ENCODE results near the gene CLCA4. TPM values are rescaled to one million over a fixed set of nuclear protein-coding genes. Genes with fewer than 3 reads are reported as not detected.

CLCA4 gene
- total RNA-seq, 3 donors from 2014 or later (not counting 1 experiment from before 2014, with no cell fraction given): not detected

GRCh38 chr1:86583032-86583431 lies 36.2 kb downstream of the CLCA4 start:
- no peak overlapping the region for H3K27ac ChIP-seq (ENCODE audit: low read length)
- no peaks in the 10 kb centered on the region for H3K9me3 ChIP-seq (ENCODE audit: control insufficient read depth, insufficient read depth, low read length)
- Mint-ChIP-seq H3K4me1 (no peaks in the 10 kb centered on the region), H3K36me3 (no peaks in the 10 kb centered on the region), H3K27me3 (ENCODE audit: low read depth in 2 of 2) (peaks cover 3 to 4% of the 10 kb centered on the region in 2 donors), H3K4me3 (no peak overlapping the region), H3K9me3 (no peaks in the 10 kb centered on the region), H3K27ac (no peak overlapping the region)
- intact Hi-C loops (cut with micrococcal nuclease): no loop called here
- no peaks in the 10 kb centered on the region for H3K36me3 ChIP-seq (ENCODE audit: control insufficient read depth, insufficient read depth, low read length)
- DNase-seq (no peak), ATAC-seq (no peak)
- WGBS (ENCODE audit: insufficient coverage): 91% methylated on average over 1 of the region's 1 CpG
- TF ChIP-seq CTCF (IDR thresholded peaks at IDR 0.05): no peak
- no peaks in the 10 kb centered on the region for H3K27me3 ChIP-seq (ENCODE audit: control insufficient read depth, insufficient read depth, low read length)
- H3K4me3 ChIP-seq (ENCODE audit: low read length): no peak overlapping the region
- H3K4me1 ChIP-seq (ENCODE audit: control insufficient read depth, insufficient read depth, low read length): no peaks in the 10 kb centered on the region

GRCh38 chr1:86583593-86583992 lies 36.7 kb downstream of the CLCA4 start:
- no peak overlapping the region for H3K4me3 Mint-ChIP-seq
- no peak overlapping the region for H3K27ac Mint-ChIP-seq
- ATAC-seq (no peak), DNase-seq (no peak)
- H3K9me3 Mint-ChIP-seq: no peaks in the 10 kb centered on the region
- 82% methylated on average over 3 of the region's 3 CpGs for WGBS (ENCODE audit: insufficient coverage)
- no peaks in the 10 kb centered on the region for H3K36me3 Mint-ChIP-seq
- Histone ChIP-seq H3K27ac (ENCODE audit: low read length) (no peak overlapping the region), H3K27me3 (ENCODE audit: control insufficient read depth, insufficient read depth, low read length) (no peaks in the 10 kb centered on the region), H3K4me1 (ENCODE audit: control insufficient read depth, insufficient read depth, low read length) (no peaks in the 10 kb centered on the region), H3K4me3 (ENCODE audit: low read length) (no peak overlapping the region), H3K9me3 (ENCODE audit: control insufficient read depth, insufficient read depth, low read length) (no peaks in the 10 kb centered on the region), H3K36me3 (ENCODE audit: control insufficient read depth, insufficient read depth, low read length) (no peaks in the 10 kb centered on the region)
- peaks cover 5 to 9% of the 10 kb centered on the region in 2 donors for H3K27me3 Mint-ChIP-seq (ENCODE audit: low read depth in 2 of 2)
- intact Hi-C loops (cut with micrococcal nuclease): no loop called here
- H3K4me1 Mint-ChIP-seq: no peaks in the 10 kb centered on the region
- no peak for TF ChIP-seq CTCF (IDR thresholded peaks at IDR 0.05)

- H3K4me3 Mint-ChIP-seq: no peak overlapping the region
- no peak for ATAC-seq
- H3K9me3 ChIP-seq (ENCODE audit: control insufficient read depth, insufficient read depth, low read length): peaks cover 14% of the 10 kb centered on the region
- H3K4me1 ChIP-seq (ENCODE audit: control insufficient read depth, insufficient read depth, low read length): no peaks in the 10 kb centered on the region
- no peaks in the 10 kb centered on the region for H3K27me3 ChIP-seq (ENCODE audit: control insufficient read depth, insufficient read depth, low read length)
- H3K4me1 Mint-ChIP-seq: no peaks in the 10 kb centered on the region
- TF ChIP-seq CTCF (IDR thresholded peaks at IDR 0.05): no peak
- no peaks in the 10 kb centered on the region for H3K36me3 ChIP-seq (ENCODE audit: control insufficient read depth, insufficient read depth, low read length)
- H3K9me3 Mint-ChIP-seq: peaks cover 6% of the 10 kb centered on the region in 2 donors
- H3K4me3 ChIP-seq (ENCODE audit: low read length): no peak overlapping the region
- no peak for DNase-seq
- H3K36me3 Mint-ChIP-seq: peaks cover 6% of the 10 kb centered on the region
- no peak overlapping the region for H3K27ac ChIP-seq (ENCODE audit: low read length)
- no peak overlapping the region for H3K27ac Mint-ChIP-seq
- intact Hi-C loops (cut with micrococcal nuclease): no loop called here
- H3K27me3 Mint-ChIP-seq (ENCODE audit: low read depth in 2 of 2): peaks cover 15 to 22% of the 10 kb centered on the region in 2 donors
Observed at GRCh38 chr1:86594284-86594770, 47.4 kb downstream of the CLCA4 start.

GRCh38 chr1:86596224-86596623 lies 49.3 kb downstream of the CLCA4 start:
- H3K27me3 Mint-ChIP-seq (ENCODE audit: low read depth in 2 of 2): peaks cover 9 to 10% of the 10 kb centered on the region in 2 donors

More at GRCh38 chr1:86596224-86596623, 49.3 kb downstream of the CLCA4 start:
- Histone ChIP-seq H3K36me3 (ENCODE audit: control insufficient read depth, insufficient read depth, low read length) (no peaks in the 10 kb centered on the region), H3K4me1 (ENCODE audit: control insufficient read depth, insufficient read depth, low read length) (no peaks in the 10 kb centered on the region), H3K27me3 (ENCODE audit: control insufficient read depth, insufficient read depth, low read length) (no peaks in the 10 kb centered on the region), H3K27ac (ENCODE audit: low read length) (no peak overlapping the region), H3K9me3 (ENCODE audit: control insufficient read depth, insufficient read depth, low read length) (peaks cover 14% of the 10 kb centered on the region), H3K4me3 (ENCODE audit: low read length) (no peak overlapping the region)
- peaks cover 6 to 7% of the 10 kb centered on the region in 2 donors for H3K9me3 Mint-ChIP-seq
- no peak for DNase-seq
- ATAC-seq: no peak
- WGBS (ENCODE audit: insufficient coverage): 82% methylated on average over 2 of the region's 2 CpGs
- intact Hi-C loops (cut with micrococcal nuclease): no loop called here
- H3K4me1 Mint-ChIP-seq: no peaks in the 10 kb centered on the region
- H3K4me3 Mint-ChIP-seq: no peak overlapping the region
- peaks cover 6% of the 10 kb centered on the region for H3K36me3 Mint-ChIP-seq
- no peak overlapping the region for H3K27ac Mint-ChIP-seq
- TF ChIP-seq CTCF (IDR thresholded peaks at IDR 0.05): no peak
